Peyer's patch (tissue), 4 donors: ENCODE data around the gene HELZ. TPM values are rescaled to one million over a fixed set of nuclear protein-coding genes. Genes with fewer than 3 reads are reported as not detected.

ENCODE experiments used
- DNase-seq, 3 donors: peaks; one replicate each; pipeline ENCODE4 v3.0.0-alpha.2; 2017 to 2019
- H3K27ac ChIP-seq, 4 donors: fragments of 200-600 bp; sonication (generic); one replicate each; pipeline ENCODE4 v1.5.1; 2016 to 2019
- H3K27me3 ChIP-seq, 2 donors: fragments of 200-600 bp; sonication (generic); one replicate each; pipeline ENCODE4 v1.5.1; 2019
- H3K36me3 ChIP-seq, 3 donors: fragments of 200-600 bp; sonication (generic); one replicate each; pipeline ENCODE4 v1.5.1; 2016 to 2019
- H3K4me1 ChIP-seq, 4 donors: fragments of 200-600 bp; sonication (generic); one replicate each; pipeline ENCODE4 v1.5.1; 2016 to 2019
- H3K4me3 ChIP-seq, 4 donors: fragments of 200-600 bp; sonication (generic); 1 replicate in 3 of 4; 2 replicates in 1 of 4; pipeline ENCODE4 v1.5.1; 2016 to 2019; ENCODE audit warnings: mild to moderate bottlenecking in 1 of 4
- H3K9me3 ChIP-seq, 4 donors: fragments of 200-600 bp; sonication (generic); one replicate each; pipeline ENCODE4 v1.5.1; 2016 to 2019; ENCODE audit warnings: mild to moderate bottlenecking in 1 of 4
- CTCF ChIP-seq, 6 experiments: fragments of 450-650 bp in 4 of 6; fragments of 200-600 bp in 2 of 6; sonication (generic) in 1 of 6; IDR thresholded peaks; one replicate each; pipeline ENCODE4 v1.5.1; 2017 to 2019; ENCODE audit warnings: antibody characterized with exemption in 6 of 6, mild to moderate bottlenecking in 3 of 6, moderate library complexity in 1 of 6
- POLR2A ChIP-seq, 2 donors: fragments of 450-650 bp; IDR thresholded peaks; one replicate each; pipeline ENCODE4 v1.5.1; 2017; ENCODE audit warnings: antibody characterized with exemption in 2 of 2, mild to moderate bottlenecking in 2 of 2, moderate library complexity in 2 of 2
- total RNA-seq, 4 donors: library from RNA; depleted of rRNA; stranded (reverse); fragments of >200 nt; gene quantifications; one replicate each; pipeline ENCODE4 v1.1.0, GENCODE V29; 2016

Gene HELZ
- total RNA-seq, 4 donors from 2014 or later = 37.1 to 124 (median 58.8) TPM

- H3K27me3 ChIP-seq = no peaks in the 10 kb centered on the region
- H3K36me3 ChIP-seq = peaks cover 0 to 7% (median 0%) of the 10 kb centered on the region in 3 donors
- H3K4me3 ChIP-seq = no peak overlapping the region
- DNase-seq = no peak
- no peaks in the 10 kb centered on the region for H3K9me3 ChIP-seq
- no peak overlapping the region for H3K27ac ChIP-seq
- TF ChIP-seq POLR2A (IDR thresholded peaks at IDR 0.05) (no peak), CTCF (IDR thresholded peaks at IDR 0.05) (no peak)
- H3K4me1 ChIP-seq = no peaks in the 10 kb centered on the region
Measured at GRCh38 chr17:67068999-67069398, 176.0 kb downstream of the HELZ start.

- no peak for DNase-seq
- no peaks in the 10 kb centered on the region for H3K9me3 ChIP-seq
Measured at GRCh38 chr17:67067571-67068482, 177.2 kb downstream of the HELZ start.

GRCh38 chr17:67066717-67067116 is 178.3 kb downstream of the HELZ start:
- H3K27me3 ChIP-seq = no peaks in the 10 kb centered on the region
- no peak for DNase-seq
- H3K4me3 ChIP-seq = no peak overlapping the region
- no peaks in the 10 kb centered on the region for H3K36me3 ChIP-seq
- no peak for TF ChIP-seq POLR2A (IDR thresholded peaks at IDR 0.05)
- TF ChIP-seq CTCF (IDR thresholded peaks at IDR 0.05) = no peak
- H3K4me1 ChIP-seq = no peaks in the 10 kb centered on the region
- no peak overlapping the region for H3K27ac ChIP-seq
- H3K9me3 ChIP-seq = no peaks in the 10 kb centered on the region

More at GRCh38 chr17:67067571-67068482, 177.2 kb downstream of the HELZ start:
- TF ChIP-seq POLR2A (IDR thresholded peaks at IDR 0.05) = no peak
- no peak for TF ChIP-seq CTCF (IDR thresholded peaks at IDR 0.05)
- Histone ChIP-seq H3K4me3 (no peak overlapping the region), H3K27ac (no peak overlapping the region), H3K4me1 (no peaks in the 10 kb centered on the region), H3K27me3 (no peaks in the 10 kb centered on the region), H3K36me3 (peaks cover 0 to 7% (median 0%) of the 10 kb centered on the region in 3 donors)

GRCh38 chr17:67063141-67063540 is 181.9 kb downstream of the HELZ start:
- Histone ChIP-seq H3K36me3 (no peaks in the 10 kb centered on the region), H3K27ac (no peak overlapping the region)

GRCh38 chr17:67059372-67059771 is 185.6 kb downstream of the HELZ start:
- no peak for DNase-seq
- no peaks in the 10 kb centered on the region for H3K27me3 ChIP-seq
- H3K9me3 ChIP-seq = no peaks in the 10 kb centered on the region
- no peak for TF ChIP-seq CTCF (IDR thresholded peaks at IDR 0.05)
- TF ChIP-seq POLR2A (IDR thresholded peaks at IDR 0.05) = no peak
- no peak overlapping the region for H3K4me3 ChIP-seq
- no peaks in the 10 kb centered on the region for H3K4me1 ChIP-seq
- H3K36me3 ChIP-seq = no peaks in the 10 kb centered on the region
- no peak overlapping the region for H3K27ac ChIP-seq

More at GRCh38 chr17:67063141-67063540, 181.9 kb downstream of the HELZ start:
- Histone ChIP-seq H3K9me3 (no peaks in the 10 kb centered on the region), H3K27me3 (no peaks in the 10 kb centered on the region), H3K4me3 (no peak overlapping the region), H3K4me1 (no peaks in the 10 kb centered on the region)
- no peak for TF ChIP-seq CTCF (IDR thresholded peaks at IDR 0.05)
- TF ChIP-seq POLR2A (IDR thresholded peaks at IDR 0.05) = no peak
- no peak for DNase-seq
